ENCODE measurements around the gene GRM1.

GRCh38 chr6:146200176-146200575, 171.3 kb downstream of the GRM1 start:
- TF ChIP-seq, protein P1, sequence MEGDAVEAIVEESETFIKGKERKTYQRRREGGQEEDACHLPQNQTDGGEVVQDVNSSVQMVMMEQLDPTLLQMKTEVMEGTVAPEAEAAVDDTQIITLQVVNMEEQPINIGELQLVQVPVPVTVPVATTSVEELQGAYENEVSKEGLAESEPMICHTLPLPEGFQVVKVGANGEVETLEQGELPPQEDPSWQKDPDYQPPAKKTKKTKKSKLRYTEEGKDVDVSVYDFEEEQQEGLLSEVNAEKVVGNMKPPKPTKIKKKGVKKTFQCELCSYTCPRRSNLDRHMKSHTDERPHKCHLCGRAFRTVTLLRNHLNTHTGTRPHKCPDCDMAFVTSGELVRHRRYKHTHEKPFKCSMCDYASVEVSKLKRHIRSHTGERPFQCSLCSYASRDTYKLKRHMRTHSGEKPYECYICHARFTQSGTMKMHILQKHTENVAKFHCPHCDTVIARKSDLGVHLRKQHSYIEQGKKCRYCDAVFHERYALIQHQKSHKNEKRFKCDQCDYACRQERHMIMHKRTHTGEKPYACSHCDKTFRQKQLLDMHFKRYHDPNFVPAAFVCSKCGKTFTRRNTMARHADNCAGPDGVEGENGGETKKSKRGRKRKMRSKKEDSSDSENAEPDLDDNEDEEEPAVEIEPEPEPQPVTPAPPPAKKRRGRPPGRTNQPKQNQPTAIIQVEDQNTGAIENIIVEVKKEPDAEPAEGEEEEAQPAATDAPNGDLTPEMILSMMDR (conservative IDR thresholded peaks at IDR 0.05 in 1 of 2, IDR thresholded peaks at IDR 0.05 in 1 of 2; ENCODE audit: low read depth in 1 of 2, low read length in 2 of 2): no peak
- TF ChIP-seq EZH2 (IDR thresholded peaks at IDR 0.05; ENCODE audit: low read length, missing control alignments): no peak
